Amniotic epithelial cell (primary cell): ENCODE results near the gene OGA.

Experiments
- DNase-seq: peaks from one replicate; pipeline ENCODE4 v3.0.0-alpha.2; 2010; ENCODE audit warnings: low read depth

The OGA gene

DNA sequence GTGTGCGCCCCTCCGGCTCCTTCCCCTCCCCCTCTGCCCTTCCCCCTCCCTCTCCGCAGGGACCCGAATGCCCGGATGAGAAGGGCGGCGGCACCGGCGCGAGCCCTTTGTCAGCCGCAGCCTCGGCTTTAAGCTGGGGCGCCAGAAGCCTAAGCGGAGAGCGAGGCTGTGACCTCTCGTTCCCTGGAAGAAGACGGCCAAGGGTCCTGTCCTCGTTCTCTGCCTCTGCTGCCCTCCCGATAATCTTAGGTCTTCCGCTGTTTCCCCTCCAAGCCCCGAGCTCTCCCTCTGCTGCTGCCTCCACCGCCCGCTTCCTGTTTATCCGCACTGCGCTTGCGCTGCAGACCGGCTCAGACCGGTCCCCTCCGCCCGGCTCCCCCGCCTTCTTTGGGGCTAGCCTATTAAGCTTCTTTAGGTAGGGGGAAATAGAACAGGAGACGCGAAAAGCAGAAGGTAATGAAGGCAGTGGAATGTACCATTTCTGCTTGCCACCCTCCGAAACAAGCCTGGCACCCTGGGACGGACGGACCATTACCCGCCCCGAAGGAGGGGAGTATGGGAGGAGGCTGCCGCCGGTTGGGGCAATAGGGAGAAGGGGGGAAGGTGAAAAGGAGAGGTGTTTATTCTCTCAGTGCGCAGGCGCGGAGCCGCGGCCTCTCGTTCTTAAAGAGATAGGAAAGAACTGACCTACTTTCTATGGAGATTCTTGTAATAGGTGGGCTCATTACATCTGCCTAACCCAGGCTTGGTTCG lies at the start of gene OGA:
Gene OGA, minus strand, starts transcription at position 326 of the 753 bp plus-strand sequence. CDS start 422 bp downstream, outside the sequence.
- peak; percentile 100 for DNase-seq

DNA sequence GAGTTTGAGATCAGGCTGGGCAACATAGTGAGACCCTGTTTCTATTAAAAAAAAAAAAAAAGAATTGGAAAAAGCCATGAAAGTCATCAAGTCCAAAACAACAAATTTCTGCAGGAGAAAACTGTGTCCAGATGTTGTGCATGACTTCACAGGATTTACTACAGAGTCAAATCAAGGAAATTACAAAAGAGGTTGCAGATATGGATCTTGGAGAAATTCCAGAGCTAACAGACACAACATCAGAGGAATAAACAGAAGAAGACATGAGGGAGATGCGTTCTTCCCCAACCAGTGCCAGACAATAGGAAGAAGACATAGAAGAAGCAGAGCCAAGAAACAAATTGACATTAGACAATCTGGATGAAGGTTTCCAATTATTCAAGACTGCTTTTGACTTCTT lies 49.7 kb upstream of the OGA start:
- DNase-seq: no peak

DNA sequence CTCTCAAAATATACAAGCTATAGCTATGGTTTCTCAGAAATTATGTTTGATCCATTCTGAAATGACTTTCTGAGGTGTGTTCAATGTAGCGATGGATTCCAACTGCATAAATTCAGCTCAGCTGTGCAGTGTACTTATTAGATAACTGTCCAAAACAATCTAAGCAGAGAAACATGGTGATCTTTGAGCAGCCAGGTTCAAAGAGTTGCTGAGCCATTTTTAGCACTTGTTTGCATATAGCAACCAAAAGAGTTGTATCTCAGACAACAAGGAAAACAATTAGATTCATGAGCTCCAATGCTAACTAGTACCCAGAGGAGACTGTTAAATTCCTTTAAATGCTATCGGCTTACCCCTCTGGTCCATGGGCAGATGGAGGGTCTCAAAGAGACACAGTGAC lies 41.3 kb upstream of the OGA start:
- DNase-seq: no peak

DNA sequence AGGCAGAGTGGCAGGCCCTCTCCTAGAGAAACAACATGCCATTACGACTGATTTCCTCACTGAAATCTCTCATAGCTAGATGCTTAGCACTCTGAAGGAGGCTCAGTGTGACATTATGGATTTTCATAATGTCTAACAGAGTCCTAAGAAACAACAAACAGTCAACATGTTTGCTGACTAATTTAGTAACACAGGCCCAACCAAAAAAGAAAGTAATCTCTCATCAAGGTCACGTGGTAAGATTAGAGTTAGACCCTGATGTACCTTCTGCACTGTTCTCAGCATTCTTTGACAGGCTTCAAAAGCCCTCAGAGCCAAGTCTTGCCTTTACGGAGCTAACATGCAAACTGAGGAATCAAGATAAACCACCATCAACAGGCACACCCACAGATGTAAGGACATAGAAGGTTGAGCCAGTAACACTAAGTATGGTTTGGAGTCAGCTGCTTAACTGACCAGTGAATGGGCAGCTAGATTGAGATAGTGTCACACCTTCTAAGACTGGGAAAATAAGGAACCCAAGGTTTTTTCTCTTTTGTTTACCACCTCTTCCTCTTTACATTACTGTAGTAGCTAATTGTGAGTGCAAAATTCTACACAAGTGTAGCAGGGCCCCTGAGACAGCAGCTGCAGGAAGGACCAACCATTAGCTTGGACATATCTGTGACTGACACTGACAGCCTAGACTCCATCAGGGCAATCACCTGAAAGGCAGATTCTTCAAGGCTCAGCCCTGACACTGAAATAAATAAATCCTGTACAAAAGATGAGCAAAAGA lies 40.7 kb upstream of the OGA start:
- DNase-seq: no peak

- DNase-seq: no peak
Measured at GRCh38 chr10:101857802-101858476, 39.7 kb upstream of the OGA start.

GRCh38 chr10:101856626-101857025 lies 38.4 kb upstream of the OGA start:
- peak; percentile 84 for DNase-seq

- DNase-seq: no peak
Measured at GRCh38 chr10:101851411-101852116, 33.3 kb upstream of the OGA start.

DNA sequence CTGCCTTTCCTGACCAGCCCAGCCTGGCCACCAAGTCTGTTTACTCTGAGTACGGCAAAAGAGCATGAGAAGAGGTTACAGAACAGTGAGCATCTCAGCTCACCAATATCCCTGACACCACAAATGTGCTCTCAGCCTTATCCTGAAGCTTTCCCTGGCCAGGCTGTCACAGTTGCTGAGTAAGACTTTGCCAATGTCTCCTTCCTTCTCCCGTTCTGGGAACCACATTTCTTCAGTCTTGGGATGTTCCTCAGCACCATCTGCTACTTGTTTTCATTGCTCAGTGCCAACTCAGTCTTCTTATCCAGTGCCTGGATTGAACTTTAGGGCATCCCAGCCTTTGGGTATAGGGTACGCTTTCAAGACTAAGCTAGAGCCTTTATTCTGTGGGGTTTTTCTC lies 32.5 kb upstream of the OGA start:
- no peak for DNase-seq

DNA sequence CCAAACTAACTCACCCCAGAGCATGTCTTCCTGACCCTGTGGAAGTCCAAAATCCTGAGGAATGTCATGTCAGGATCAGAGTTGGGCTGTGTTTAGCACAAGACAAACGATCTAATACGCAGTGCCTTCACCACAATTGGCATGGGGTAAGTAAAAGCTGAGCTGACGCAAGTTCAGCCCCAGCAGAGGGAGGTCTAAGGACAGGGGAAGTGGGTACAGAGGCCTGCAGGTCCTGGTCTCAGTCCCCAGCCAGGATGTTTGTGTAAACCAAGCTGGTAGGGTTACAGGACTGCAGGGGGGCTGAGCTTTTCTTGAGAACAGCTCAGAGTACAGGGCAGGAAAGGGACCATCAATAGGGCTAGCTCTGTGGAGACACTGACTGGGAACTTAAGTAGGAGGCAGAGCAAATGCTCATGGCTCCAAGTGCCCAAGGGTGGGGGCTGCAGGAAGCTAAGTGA lies 30.7 kb upstream of the OGA start:
- DNase-seq: no peak

- no peak for DNase-seq
Measured at GRCh38 chr10:101848408-101848807, 30.2 kb upstream of the OGA start.

DNA sequence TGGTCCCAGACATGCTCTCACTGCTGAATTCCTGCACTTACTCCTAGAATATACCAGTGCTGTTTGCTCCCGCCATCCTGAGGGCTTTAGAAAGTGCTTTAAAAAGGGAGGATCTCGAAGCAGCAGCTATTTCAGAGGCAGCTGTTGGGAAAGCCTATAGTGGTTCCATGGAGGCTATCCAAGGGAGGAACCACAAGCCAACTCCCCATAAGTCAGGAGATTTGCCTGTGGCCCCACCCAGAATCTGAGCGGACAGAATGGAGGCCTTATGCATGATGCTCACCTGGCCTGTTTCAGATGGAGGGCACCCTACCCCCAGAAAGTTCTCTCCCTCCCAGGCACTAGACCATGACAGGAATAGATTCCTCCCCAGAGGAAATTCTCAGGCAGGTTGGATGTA lies 27.6 kb upstream of the OGA start:
- no peak for DNase-seq

DNA sequence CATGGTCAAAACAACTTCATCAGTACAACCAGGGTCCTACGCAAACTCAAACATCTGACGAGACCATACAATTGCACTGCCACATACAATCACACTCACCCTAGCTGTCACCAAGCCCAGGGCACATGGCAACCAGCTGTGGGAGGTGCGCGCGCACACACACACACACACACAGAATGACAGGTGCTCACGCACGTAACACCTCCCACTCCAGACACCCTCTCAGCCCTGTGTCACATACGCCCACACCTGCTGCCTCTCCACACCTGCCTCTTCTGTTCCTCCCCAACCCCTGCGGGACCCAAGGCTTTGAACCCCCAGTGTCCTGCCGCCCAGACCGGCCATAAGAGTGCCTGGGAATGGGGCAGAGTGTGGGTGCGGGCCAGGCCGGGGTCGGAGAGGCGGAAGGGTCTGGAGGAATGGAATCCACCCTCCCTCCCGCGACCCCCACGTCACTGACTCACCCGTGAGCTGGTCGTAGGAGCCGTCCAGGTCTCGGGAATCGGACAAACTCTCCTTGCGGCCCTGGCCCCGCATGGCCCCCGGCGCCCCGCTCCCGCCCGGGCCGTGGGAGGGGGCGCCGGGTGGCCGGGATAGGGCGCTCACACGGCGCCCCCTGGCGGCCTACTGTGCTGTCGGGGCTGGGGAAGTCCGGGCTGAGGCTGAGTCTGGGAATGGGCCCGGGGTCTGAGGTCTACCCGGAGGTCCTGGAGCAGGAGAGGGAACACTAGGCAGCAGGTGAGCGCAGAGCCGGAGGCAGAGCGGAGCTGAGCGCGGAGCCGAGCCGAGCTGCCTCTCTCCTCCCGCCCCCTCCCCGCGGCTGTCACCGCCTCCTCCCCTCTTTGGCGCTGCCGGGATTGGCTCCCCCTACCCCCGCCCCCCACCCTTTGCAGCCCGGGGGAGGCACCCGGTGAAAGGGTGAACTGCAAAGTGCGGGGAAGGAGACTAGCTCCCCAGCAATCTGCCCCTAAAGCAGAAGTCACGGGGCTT lies 25.1 kb upstream of the OGA start, which contains the start of gene KCNIP2:
Gene KCNIP2, minus strand, starts transcription at position 769 of the 990 bp plus-strand sequence. Its CDS starts 232 bp downstream, at position 537.
- DNase-seq: no peak

GRCh38 chr10:101841826-101842225 lies 23.6 kb upstream of the OGA start:
- DNase-seq: no peak

DNA sequence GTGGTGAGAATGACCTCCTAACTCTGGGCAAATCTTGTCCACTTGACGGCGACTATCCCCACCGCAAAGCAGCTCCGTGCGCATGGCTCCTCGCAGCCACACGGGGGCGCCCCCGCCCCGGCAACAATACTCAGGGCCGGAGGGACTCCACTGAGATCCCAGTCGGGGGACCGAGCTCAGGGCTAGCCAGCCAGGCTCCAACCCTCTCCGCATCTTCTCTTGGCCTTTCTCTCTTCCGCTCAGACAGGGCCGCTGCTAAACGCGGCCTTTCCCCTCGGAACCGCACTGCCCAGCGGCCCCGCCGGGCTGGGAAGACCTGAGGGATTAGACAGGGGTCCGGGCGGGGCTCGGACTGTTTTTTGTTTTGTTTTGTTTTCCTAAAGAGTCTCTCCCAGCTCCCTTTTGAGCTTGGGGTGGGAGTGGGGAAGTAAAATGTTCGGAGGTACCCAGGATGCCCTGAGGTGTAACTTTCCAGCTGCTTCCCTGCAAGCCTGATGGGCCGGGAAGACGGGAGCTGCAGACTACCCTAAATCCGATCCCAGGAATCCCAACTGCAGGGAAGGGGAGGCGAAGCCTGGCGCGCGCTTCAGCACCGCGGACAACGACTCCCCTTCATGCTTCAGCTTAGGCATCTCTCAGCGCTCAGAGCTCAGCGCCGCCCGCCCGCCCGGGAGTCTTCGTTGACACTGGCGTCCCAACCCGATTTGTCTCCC lies 22.7 kb upstream of the OGA start:
- peak; percentile 74 for DNase-seq

DNA sequence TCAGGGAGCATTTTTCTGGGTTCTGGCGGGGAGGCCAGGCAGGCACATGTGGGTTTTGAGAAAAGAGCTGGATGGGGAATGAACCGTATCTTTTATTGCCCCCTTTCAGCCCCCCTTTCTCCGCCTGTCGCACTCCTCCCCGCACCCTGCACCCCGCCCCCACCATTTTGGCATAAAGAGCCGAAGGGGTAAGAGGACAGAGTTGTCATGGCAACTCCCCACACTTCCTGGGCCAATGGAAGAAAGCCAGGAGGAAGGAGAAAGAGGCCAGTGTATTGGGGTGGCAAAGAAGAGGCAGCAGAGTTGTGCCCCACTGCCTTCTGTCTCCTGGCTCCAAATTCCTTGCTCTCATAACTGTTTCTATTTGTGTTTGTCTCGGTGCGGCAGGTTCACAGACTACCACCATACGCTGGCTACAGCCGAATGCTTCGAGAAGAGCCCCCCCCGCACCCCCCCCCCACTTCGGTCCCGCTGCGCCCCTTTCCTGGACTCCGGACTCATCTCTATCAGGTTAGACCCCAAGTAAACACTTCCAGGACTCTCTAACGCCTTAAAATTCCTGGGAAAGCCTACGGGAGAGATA lies 21.9 kb upstream of the OGA start:
- no peak for DNase-seq

DNA sequence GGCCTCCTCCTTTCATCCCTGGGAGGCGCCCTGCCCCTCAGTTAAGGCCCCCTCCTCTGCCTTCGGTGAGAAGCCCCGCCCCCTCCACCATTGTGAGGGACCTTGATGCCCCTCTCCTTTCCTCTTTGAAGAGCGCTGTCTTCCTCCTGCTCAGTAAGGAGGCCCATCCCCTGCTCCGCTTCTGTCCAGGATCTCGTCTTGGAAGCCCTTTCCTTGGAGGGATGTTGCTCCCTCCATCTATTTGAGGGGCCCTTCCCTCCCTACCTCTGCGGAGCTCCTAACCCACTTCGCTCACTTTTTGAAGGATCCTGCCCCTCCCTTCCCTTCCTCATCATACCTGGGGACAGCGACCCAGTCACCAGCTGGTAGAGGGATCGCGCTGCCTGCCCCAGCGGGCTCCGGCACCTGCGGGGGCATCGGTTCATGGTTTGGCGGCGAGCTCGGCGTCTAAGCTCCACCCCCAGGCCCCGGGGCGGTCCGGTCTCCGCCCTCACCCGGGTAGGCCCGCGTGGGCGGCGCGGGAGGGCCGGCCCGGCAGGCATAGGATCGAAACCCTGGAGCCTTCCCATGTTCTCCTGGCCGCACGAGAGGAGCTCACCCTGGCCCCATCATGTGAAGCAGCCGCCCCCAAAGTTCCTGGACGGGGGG lies 21.3 kb upstream of the OGA start:
- no peak for DNase-seq

DNA sequence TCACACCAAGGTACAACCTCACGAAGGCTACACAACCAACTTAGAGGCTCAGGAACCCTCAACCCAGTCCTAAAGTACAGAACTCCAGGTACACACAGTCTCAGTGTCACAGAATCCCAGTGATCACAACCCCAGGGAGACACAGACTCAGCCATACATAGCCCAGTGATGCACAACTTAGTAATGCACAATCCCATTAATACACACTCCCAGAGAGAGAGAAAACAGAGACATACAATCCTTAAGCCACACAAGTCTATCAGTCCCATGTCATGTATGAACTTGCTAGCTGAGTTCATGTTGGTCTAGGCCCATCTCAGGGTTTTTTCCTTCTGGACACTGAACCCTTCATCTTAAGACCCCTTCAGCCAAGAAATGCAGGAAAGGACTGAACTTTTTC lies 20.8 kb upstream of the OGA start:
- DNase-seq: no peak

DNA sequence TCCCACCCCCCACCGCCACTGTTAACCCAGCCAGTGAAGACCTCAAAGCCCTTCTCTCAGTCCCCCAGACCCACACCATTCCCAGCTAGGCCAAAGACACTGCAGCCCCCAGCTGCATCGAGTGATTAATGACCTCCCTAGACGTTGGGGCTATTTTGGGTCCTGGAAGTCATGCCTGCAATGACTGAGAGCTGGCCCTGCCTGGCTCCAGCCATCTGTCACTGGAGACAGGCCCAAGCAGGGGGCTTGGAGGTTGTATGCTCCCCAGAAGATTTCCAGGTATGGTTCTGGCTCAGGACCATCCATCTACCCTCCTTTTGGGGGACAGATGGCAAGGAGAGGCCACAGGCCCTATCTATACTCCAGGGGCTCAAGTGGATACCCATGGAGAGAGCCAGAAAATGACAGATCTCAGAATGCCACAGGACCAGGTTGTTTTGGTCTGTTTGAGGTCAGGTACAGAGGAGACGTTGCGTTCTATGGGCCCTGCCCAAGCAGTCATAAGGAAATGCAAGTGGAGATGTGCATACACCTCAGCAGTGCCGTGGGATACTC lies 20.2 kb upstream of the OGA start:
- DNase-seq: no peak

- DNase-seq: no peak
Measured at GRCh38 chr10:101837748-101838147, 19.5 kb upstream of the OGA start.
